Left cardiac atrium (tissue), 4 donors: ENCODE results near the gene EEFSEC. TPM values are rescaled to one million over a fixed set of nuclear protein-coding genes. Genes with fewer than 3 reads are reported as not detected.

ENCODE experiments used
- ATAC-seq, 2 donors: fragments of 200-7000 bp; cut with Tn5 transposase; one replicate each; pipeline ENCODE4 v1.9.1; 2020; ENCODE audit warnings: mild to moderate bottlenecking in 2 of 2, moderate library complexity in 2 of 2
- DNase-seq: peaks from one replicate; pipeline ENCODE4 v3.0.0-alpha.2; 2020
- intact Hi-C, 2 donors: fragments of 100-400 bp; cut with DNase I; formaldehyde crosslinking; loops; one replicate each; pipeline versions ENCODE4 v1.14.1 to v1.15.1; 2022 to 2023
- total RNA-seq, 2 donors: library from RNA; stranded (reverse); fragmentation: NEBNext Ultra II Directional; extraction: Animal tissue kit (Norgen Biotek cat#: 25700); gene quantifications; one replicate each; pipeline ENCODE4 v1.2.1, GENCODE V29; 2021
- donor health status: DM: no; HTN: yes; CAD: no.
- donor health status: DM: no; HTN: yes; CAD: no; lungs with severe emphysema.
- donor health status: DM: yes; HTN: yes; CAD: no.
- donor health status: Dilated cardiomyopathy.

The EEFSEC gene
- total RNA-seq, 2 donors from 2014 or later: 13.5 to 18.9 TPM

- DNase-seq (no peak), ATAC-seq (no peak)
- intact Hi-C loops: no loop called here
Observed at GRCh38 chr3:128380719-128381118, 227.4 kb downstream of the EEFSEC start.

- intact Hi-C loops: no loop called here
- no peak for DNase-seq
- no peak for ATAC-seq
Observed at GRCh38 chr3:128381609-128382008, 228.3 kb downstream of the EEFSEC start.

GRCh38 chr3:128382221-128382807 is 229.0 kb downstream of the EEFSEC start:
- intact Hi-C loops: no loop called here
- peak; percentile 39 for DNase-seq
- ATAC-seq: peak; percentile 32 to 33

GRCh38 chr3:128383316-128384235 is 230.3 kb downstream of the EEFSEC start:
- intact Hi-C loops: no loop called here
- DNase-seq (peak; percentile 71), ATAC-seq (peak; percentile 53 to 66)

- DNase-seq (peak; percentile 79), ATAC-seq (peak; percentile 83)
- intact Hi-C loops: no loop called here
Observed at GRCh38 chr3:128385080-128385832, 232.0 kb downstream of the EEFSEC start.

GRCh38 chr3:128388932-128389331 is 235.7 kb downstream of the EEFSEC start:
- DNase-seq (no peak), ATAC-seq (no peak)
- intact Hi-C loops: no loop called here

GRCh38 chr3:128390867-128391266 is 237.6 kb downstream of the EEFSEC start:
- DNase-seq (no peak), ATAC-seq (no peak)
- intact Hi-C loops: no loop called here

GRCh38 chr3:128392021-128392420 is 238.7 kb downstream of the EEFSEC start:
- intact Hi-C loops: no loop called here
- ATAC-seq: no peak
- DNase-seq: no peak

GRCh38 chr3:128392818-128393544 is 239.7 kb downstream of the EEFSEC start:
- DNase-seq: no peak
- ATAC-seq: no peak
- intact Hi-C loops: no loop called here

- DNase-seq (no peak), ATAC-seq (peak; percentile 28 to 36)
- intact Hi-C loops: no loop called here
Observed at GRCh38 chr3:128394033-128394432, 240.8 kb downstream of the EEFSEC start.

GRCh38 chr3:128395046-128395445 is 241.8 kb downstream of the EEFSEC start:
- ATAC-seq: peak in 1 of 2 donors; percentile 4
- intact Hi-C loops: no loop called here
- no peak for DNase-seq

GRCh38 chr3:128395500-128396162 is 242.3 kb downstream of the EEFSEC start:
- ATAC-seq (peak; percentile 77 to 86), DNase-seq (peak; percentile 82)
- intact Hi-C loops: no loop called here

GRCh38 chr3:128397484-128397883 is 244.2 kb downstream of the EEFSEC start:
- intact Hi-C loops: no loop called here
- DNase-seq: no peak

GRCh38 chr3:128398586-128398985 is 245.3 kb downstream of the EEFSEC start:
- ATAC-seq (no peak), DNase-seq (no peak)
- intact Hi-C loops: no loop called here

More at GRCh38 chr3:128397484-128397883, 244.2 kb downstream of the EEFSEC start:
- ATAC-seq: no peak

GRCh38 chr3:128399221-128399915 is 246.1 kb downstream of the EEFSEC start:
- ATAC-seq (no peak), DNase-seq (no peak)
- intact Hi-C loops: no loop called here

GRCh38 chr3:128400671-128401070 is 247.4 kb downstream of the EEFSEC start:
- ATAC-seq (no peak), DNase-seq (no peak)
- intact Hi-C loops: no loop called here

GRCh38 chr3:128402319-128402718 is 249.0 kb downstream of the EEFSEC start:
- intact Hi-C loops: no loop called here
- DNase-seq (no peak), ATAC-seq (no peak)

GRCh38 chr3:128402998-128403397 is 249.7 kb downstream of the EEFSEC start:
- DNase-seq: no peak
- intact Hi-C loops: no loop called here
- ATAC-seq: no peak
